Pancreas (tissue), 10 donors: Measurements from ENCODE around the gene POU3F2. TPM values are rescaled to one million over a fixed set of nuclear protein-coding genes. Genes with fewer than 3 reads are reported as not detected.

Experiments
- ATAC-seq, 4 donors: fragments of 200-7000 bp; cut with Tn5 transposase; one replicate each; pipeline versions ENCODE4 v1.8.0 to v1.9.1; 2020; ENCODE audit warnings: mild to moderate bottlenecking in 4 of 4, moderate library complexity in 4 of 4
- DNase-seq, 6 donors: peaks; one replicate each; pipeline ENCODE4 v3.0.0-alpha.2; 2020
- FAIRE-seq: peaks from 2 replicates; lab custom pipeline; 2012; peaks lifted over from hg19 to GRCh38; lab: Jason Lieb, UNC
- H3K27ac ChIP-seq, 4 donors: fragments of 200-600 bp; sonication (generic); 1 replicate in 3 of 4; 2 replicates in 1 of 4; pipeline versions ENCODE4 v1.5.0 to v1.8.0; 2020
- H3K27me3 ChIP-seq, 4 donors: fragments of 200-600 bp; one replicate each; pipeline ENCODE4 v1.8.0; 2021
- H3K36me3 ChIP-seq, 3 donors: fragments of 200-600 bp; sonication (generic) in 1 of 3; one replicate each; pipeline versions ENCODE4 v1.5.0 to v1.8.0; 2020 to 2021
- H3K4me1 ChIP-seq, 3 donors: fragments of 200-600 bp; one replicate each; pipeline ENCODE4 v1.8.0; 2021
- H3K4me3 ChIP-seq, 4 donors: fragments of 200-600 bp; sonication (generic) in 2 of 4; one replicate each; pipeline versions ENCODE4 v1.5.0 to v1.8.0; 2020 to 2021
- H3K9me3 ChIP-seq, 4 donors: fragments of 200-600 bp; one replicate each; pipeline ENCODE4 v1.8.0; 2021
- CTCF ChIP-seq, 4 donors: fragments of 200-600 bp; sonication (generic) in 3 of 4; IDR thresholded peaks; one replicate each; pipeline versions ENCODE4 v1.5.0 to v1.8.0; 2021; ENCODE audit warnings: antibody characterized with exemption in 4 of 4
- WGBS, 2 donors: extraction: QIAGEN DNeasy Blood & Tissue Kit; methylation state at CpG; one replicate each; pipeline ENCODE4 v1.1.7; 2013; 5-methylcytosine and 5-hydroxymethylcytosine counted together
- intact Hi-C, 3 donors: fragments of 100-400 bp; cut with DNase I; formaldehyde crosslinking; loops; one replicate each; pipeline versions ENCODE4 v1.11.1 to v1.14.2; 2022
- polyA plus RNA-seq, 2 donors: library from polyadenylated mRNA; stranded (reverse); fragments of 200-250 nt; gene quantifications; one replicate each; pipeline ENCODE4 v1.2.3, GENCODE V29; 2013
- total RNA-seq, 6 donors: library from RNA; stranded (reverse); fragmentation: NEBNext Ultra II Directional in 4 of 6; extraction: Animal tissue kit (Norgen Biotek cat#: 25700) in 4 of 6; gene quantifications; one replicate each; pipeline versions ENCODE4 v1.2.1 to v1.2.4, GENCODE V29; 2021 to 2023
- donor health status: healthy with polysubstance abuse.
- donor health status: DM: no; HTN: no; CAD: no; lungs with moderate emphysema.
- donor health status: DM: no; HTN: no; CAD: no.
- donor health status: control.
- donor health status: control.
- donor health status: Bipolar disorder and iron deficiency.
- donor health status: DM: yes; HTN: yes; CAD: no.
- donor health status: DM: no; HTN: no; CAD: no.
- donor health status: DM: no; HTN: no; CAD: no.
- donor health status: DM: yes; HTN: yes; CAD: no.

Gene POU3F2
- total and polyA plus RNA-seq, 8 donors, result not detected

- TF ChIP-seq CTCF (IDR thresholded peaks at IDR 0.05), result no peak
- Histone ChIP-seq H3K4me1 (no peaks in the 10 kb centered on the region), H3K27me3 (no peaks in the 10 kb centered on the region), H3K36me3 (no peaks in the 10 kb centered on the region), H3K4me3 (no peak overlapping the region), H3K27ac (no peak overlapping the region), H3K9me3 (no peaks in the 10 kb centered on the region)
- 55 to 65% methylated on average over 6 of the region's 6 CpGs for WGBS, 2 donors
- ATAC-seq (no peak), FAIRE-seq (no peak), DNase-seq (no peak)
- intact Hi-C loops, result no loop called here
Observed at GRCh38 chr6:98797217-98797994, 37.0 kb upstream of the POU3F2 start.

- Histone ChIP-seq H3K36me3 (no peaks in the 10 kb centered on the region), H3K9me3 (no peaks in the 10 kb centered on the region), H3K4me3 (no peak overlapping the region), H3K27ac (no peak overlapping the region), H3K4me1 (no peaks in the 10 kb centered on the region), H3K27me3 (peaks cover 0 to 6% (median 0%) of the 10 kb centered on the region in 4 donors)
- no peak for TF ChIP-seq CTCF (IDR thresholded peaks at IDR 0.05)
- WGBS, 2 donors, result 47 to 58% methylated on average over 3 of the region's 3 CpGs
- no peak for FAIRE-seq
- no peak for DNase-seq
- intact Hi-C loops, result no loop called here
- ATAC-seq, result no peak
Observed at GRCh38 chr6:98800866-98801265, 33.5 kb upstream of the POU3F2 start.

- no peak for TF ChIP-seq CTCF (IDR thresholded peaks at IDR 0.05)
- intact Hi-C loops, result no loop called here
- H3K9me3 ChIP-seq, result no peaks in the 10 kb centered on the region
- no peak for DNase-seq
- 72 to 86% methylated on average over 4 of the region's 4 CpGs for WGBS, 2 donors
- H3K36me3 ChIP-seq, result no peaks in the 10 kb centered on the region
- H3K27ac ChIP-seq, result no peak overlapping the region
- H3K4me3 ChIP-seq, result no peak overlapping the region
- no peak for FAIRE-seq
- H3K27me3 ChIP-seq, result peaks cover 0 to 6% (median 0%) of the 10 kb centered on the region in 4 donors
- no peak for ATAC-seq
- H3K4me1 ChIP-seq, result no peaks in the 10 kb centered on the region
Observed at GRCh38 chr6:98808541-98809210, 25.7 kb upstream of the POU3F2 start.

- Histone ChIP-seq H3K4me1 (no peaks in the 10 kb centered on the region), H3K27ac (no peak overlapping the region), H3K4me3 (no peak overlapping the region), H3K27me3 (peaks cover 0 to under 1% (median 0%) of the 10 kb centered on the region in 4 donors), H3K9me3 (no peaks in the 10 kb centered on the region), H3K36me3 (no peaks in the 10 kb centered on the region)
- FAIRE-seq (no peak), DNase-seq (no peak), ATAC-seq (no peak)
- intact Hi-C loops, result no loop called here
- WGBS, 2 donors, result 76 to 90% methylated on average over 4 of the region's 4 CpGs
- TF ChIP-seq CTCF (IDR thresholded peaks at IDR 0.05), result no peak
Observed at GRCh38 chr6:98812220-98812619, 22.2 kb upstream of the POU3F2 start.

- no peak for FAIRE-seq
Observed at GRCh38 chr6:98816799-98817198, 17.6 kb upstream of the POU3F2 start.

More at GRCh38 chr6:98816799-98817198, 17.6 kb upstream of the POU3F2 start:
- Histone ChIP-seq H3K36me3 (no peaks in the 10 kb centered on the region), H3K9me3 (no peaks in the 10 kb centered on the region), H3K4me3 (no peak overlapping the region), H3K4me1 (no peaks in the 10 kb centered on the region), H3K27me3 (peaks cover 0 to 17% (median 0%) of the 10 kb centered on the region in 4 donors), H3K27ac (no peak overlapping the region)
- DNase-seq (no peak), ATAC-seq (no peak)
- intact Hi-C loops, result no loop called here
- no peak for TF ChIP-seq CTCF (IDR thresholded peaks at IDR 0.05)
